CD4-positive, alpha-beta T cell treated with Interleukin-17A for 1 hour (primary cell): ENCODE data around the gene PHF20.
A peak's percentile ranks its signal among the peaks of the same experiment; 100 is the strongest.
"Not testable (repeated sequence)": the region's sequence is repeated elsewhere in the genome, so short reads cannot be mapped to it uniquely, and the experiment has no call there.

Experiments used
- DNase-seq: peaks from one replicate; pipeline ENCODE4 v3.0.0-alpha.2; 2020

The PHF20 gene

GRCh38 chr20:35783811-35784210, 12.0 kb downstream of the PHF20 start:
- DNase-seq = not testable (repeated sequence)

- not testable (repeated sequence) for DNase-seq
Observed at GRCh38 chr20:35785541-35785940, 13.7 kb downstream of the PHF20 start.

- DNase-seq = no peak
Observed at GRCh38 chr20:35788796-35789195, 17.0 kb downstream of the PHF20 start.

GRCh38 chr20:35791097-35791496, 19.3 kb downstream of the PHF20 start:
- no peak for DNase-seq

GRCh38 chr20:35791821-35792220, 20.0 kb downstream of the PHF20 start:
- no peak for DNase-seq

DNA sequence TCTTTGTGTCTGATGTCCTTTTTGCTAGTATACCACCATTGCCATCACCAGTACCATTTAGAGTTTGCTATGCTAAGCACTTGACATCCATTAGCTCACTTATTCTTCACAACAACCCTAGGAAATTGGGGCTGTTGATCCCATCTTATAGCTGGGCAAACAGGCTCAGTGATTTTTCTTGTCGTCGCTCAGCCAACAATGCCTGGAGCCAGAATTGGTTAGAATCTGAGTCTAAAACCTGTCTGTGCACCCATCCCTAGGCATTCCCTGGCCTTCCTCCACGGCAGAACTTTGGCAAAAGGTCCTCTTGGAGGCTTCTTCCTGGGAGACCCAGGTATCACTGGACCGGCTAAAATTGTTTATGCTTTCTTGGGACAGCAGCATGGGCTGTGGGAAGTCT, 20.9 kb downstream of the PHF20 start:
- DNase-seq = no peak

GRCh38 chr20:35796571-35796970, 24.8 kb downstream of the PHF20 start:
- DNase-seq = peak; percentile 50

- DNase-seq = no peak
Observed at GRCh38 chr20:35801865-35802264, 30.1 kb downstream of the PHF20 start.

DNA sequence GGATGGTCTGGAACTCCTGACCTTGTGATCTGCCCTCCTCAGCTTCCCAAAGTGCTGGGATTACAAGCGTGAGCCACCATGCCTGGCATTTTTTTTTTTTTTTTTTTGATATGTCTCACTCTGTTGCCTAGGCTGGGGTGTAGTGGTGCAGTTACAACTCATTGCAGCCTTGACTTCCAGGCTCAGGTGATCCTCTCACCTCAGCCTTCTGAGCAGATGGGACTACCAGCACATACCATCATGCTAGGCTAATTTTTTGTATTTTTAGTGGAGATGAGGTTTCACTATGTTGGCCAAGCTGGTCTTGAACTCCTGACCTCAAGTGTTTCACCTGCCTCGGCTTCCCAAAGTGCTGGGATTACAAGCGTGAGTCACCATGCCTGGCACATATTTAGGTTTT, 34.3 kb downstream of the PHF20 start:
- DNase-seq = no peak

DNA sequence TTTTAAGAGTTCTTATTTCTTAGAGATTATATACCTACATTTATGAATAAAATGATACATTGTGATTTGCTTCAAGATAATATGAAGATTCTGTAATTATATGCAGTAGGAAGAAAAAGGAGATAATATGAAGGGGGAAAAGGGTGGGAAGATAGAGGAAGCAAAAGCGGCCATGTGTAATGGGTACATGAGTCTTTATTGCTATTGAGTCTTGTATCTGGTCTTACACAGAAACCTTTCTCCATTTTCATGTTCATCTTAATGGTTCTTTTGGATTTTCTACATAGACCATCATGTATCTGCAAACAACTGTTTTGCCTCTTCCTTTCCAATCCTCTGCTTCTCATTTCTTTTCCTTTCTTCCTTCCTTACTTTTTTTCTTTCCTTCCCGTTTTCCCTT, 36.1 kb downstream of the PHF20 start:
- DNase-seq = no peak

GRCh38 chr20:35820715-35821114, 48.9 kb downstream of the PHF20 start:
- no peak for DNase-seq

DNA sequence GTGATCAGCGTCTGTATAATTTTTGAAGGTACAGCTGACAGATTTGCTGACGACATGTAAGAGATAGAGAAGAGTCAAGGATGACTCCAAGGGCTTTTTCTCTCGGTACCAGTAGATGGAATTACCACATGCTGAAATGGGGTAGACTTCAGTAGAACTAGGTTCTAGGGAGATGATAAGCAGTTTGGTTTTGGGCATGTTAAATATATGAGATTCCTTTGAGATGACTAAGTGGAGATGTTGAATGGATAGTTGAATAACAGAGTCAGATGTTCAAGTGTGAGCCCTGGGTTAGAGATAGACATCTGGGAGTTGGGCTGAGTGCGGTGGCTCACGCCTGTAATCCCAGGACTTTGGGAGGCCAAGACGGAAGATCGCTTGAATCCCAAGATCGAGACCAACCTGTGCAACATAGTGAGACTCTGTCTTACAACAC, 50.0 kb downstream of the PHF20 start:
- DNase-seq = no peak

GRCh38 chr20:35823147-35823546, 51.3 kb downstream of the PHF20 start:
- no peak for DNase-seq

DNA sequence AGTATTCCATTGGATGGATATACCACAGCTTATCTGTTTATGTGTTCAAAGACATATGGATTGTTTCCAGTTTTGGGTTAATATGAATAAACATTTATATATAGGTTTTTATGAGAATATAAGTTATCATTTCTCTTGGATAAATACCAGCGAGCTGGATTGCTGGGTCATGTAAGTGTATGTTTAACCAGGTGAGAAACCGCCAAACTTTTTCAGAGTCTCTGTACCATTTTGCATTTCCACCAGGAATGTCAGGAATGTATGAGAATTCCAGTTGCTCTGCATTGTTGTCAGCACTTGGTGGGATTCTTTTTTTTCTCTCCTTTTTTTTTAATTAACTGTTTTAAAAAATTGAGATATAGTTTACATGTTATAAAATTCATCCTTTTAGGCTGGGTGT, 52.1 kb downstream of the PHF20 start:
- DNase-seq = no peak

DNA sequence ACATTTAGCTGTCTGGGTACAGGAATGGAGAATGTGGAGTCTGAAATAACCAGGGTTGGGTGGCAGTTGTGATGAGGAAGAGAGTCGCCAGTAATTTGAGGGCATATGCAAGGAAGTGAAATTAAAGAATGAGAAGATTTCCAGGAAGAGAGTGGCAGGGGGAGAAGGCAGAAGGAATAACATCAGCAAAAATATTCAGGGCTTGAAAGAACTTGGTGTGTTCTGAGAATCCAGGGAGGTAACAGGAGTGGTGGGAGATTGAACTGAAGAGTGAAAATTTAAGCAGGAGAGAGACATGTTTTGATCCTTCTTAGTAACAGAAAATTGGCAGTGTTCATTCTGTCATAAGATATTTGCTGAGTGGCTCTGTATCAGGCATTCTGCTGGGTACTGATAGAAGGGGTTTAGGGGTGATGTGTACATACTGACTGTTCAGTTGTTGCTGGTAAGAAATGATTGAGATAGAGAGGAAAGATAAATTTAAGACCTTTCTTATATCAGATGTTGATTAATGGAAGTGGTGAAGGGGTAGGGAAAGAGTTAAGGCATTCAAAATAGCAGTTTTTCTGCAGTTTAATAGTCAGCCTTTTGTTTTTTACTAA, 54.7 kb downstream of the PHF20 start:
- no peak for DNase-seq

- DNase-seq = no peak
Observed at GRCh38 chr20:35828434-35828833, 56.6 kb downstream of the PHF20 start.

- no peak for DNase-seq
Observed at GRCh38 chr20:35828916-35829315, 57.1 kb downstream of the PHF20 start.

GRCh38 chr20:35830264-35830663, 58.4 kb downstream of the PHF20 start:
- no peak for DNase-seq

- DNase-seq = no peak
Observed at GRCh38 chr20:35831029-35831428, 59.2 kb downstream of the PHF20 start.

DNA sequence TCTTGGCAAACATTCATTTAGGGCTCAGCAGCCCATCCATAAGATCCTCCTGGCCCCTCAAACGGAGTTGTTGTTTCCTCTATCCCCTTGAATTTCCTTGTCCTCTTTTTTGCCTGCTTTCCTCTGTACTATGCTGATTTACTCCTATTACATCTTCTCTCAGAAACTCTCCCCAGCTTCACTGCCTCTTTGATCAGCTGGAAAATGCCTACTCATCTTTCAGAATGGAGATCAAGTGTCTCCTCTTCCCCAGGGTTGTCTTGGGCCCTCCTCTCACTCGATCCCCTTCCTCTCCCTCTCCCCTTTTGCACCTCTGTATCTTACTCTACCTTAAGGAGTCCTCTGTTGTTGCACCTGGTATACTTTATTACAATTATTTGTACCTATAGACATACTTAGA, 60.2 kb downstream of the PHF20 start:
- no peak for DNase-seq

- no peak for DNase-seq
Observed at GRCh38 chr20:35833241-35833640, 61.4 kb downstream of the PHF20 start.

DNA sequence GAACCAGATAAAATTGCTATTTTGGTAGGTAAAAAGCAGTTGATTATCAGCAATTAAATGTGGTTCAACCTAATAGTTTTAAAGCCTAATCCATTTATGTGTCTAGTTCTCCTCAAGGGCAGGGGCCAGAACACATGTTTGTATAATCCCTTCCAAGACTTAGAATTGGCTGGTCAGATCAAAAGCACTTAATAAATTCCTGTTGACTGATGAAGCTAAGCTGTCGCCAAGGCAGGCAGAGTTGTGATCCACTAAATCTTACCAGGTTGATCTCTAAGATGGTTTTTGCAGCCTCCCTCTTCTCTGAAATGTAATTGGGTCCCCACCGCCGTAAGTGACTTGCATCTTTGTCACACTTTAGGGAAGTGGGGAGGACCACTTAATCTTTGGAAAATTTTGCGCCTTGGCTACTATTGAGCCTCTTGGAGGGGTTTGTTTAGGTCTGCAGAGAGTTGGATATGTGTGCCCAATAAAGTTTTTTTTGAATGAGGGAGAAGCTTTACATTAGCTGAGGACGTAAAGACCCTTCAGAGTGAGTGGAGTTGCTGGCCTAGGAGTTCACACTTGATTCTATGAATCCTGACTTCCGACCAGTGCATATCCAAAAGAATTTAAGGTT, 65.9 kb downstream of the PHF20 start:
- no peak for DNase-seq

GRCh38 chr20:35838205-35838604, 66.4 kb downstream of the PHF20 start:
- no peak for DNase-seq

DNA sequence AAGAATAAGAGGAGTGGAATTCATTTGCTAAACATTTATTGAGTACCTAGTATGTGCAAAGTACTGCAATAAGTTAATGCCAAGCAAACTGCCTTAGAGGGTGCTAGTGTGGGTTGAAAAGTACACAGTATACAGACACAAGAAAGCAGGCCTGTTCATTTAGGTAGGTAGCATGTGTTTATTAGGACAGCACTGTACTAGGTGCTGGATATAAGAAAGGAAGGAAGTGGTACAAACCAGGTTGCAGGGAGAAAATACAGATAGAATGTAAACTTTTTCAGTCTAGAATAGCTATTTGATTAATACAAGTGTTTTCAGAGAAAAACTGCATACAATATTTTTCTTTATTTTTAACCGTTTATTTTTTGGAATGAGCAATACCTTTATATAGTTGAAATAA, 68.1 kb downstream of the PHF20 start:
- peak; percentile 11 for DNase-seq

- DNase-seq = no peak
Observed at GRCh38 chr20:35840421-35840820, 68.6 kb downstream of the PHF20 start.
